DMS 273 treated with DMSO at 0.1 percent for 48 hours (cell line): ENCODE measurements around the gene YES1.
"Not testable (repeated sequence)": the region's sequence is repeated elsewhere in the genome, so short reads cannot be mapped to it uniquely, and the experiment has no call there.

Source experiments
- DNase-seq: peaks from one replicate; lab custom pipeline; 2025; lab: John Stamatoyannopoulos, UW

Gene YES1

GRCh38 chr18:784470-785172 is 27.4 kb downstream of the YES1 start:
- no peak for DNase-seq

- no peak for DNase-seq
Observed at GRCh38 chr18:778194-778927, 33.7 kb downstream of the YES1 start.

GRCh38 chr18:777021-777420 is 35.0 kb downstream of the YES1 start:
- no peak for DNase-seq

- DNase-seq = not testable (repeated sequence)
Observed at GRCh38 chr18:776044-776443, 36.0 kb downstream of the YES1 start.

GRCh38 chr18:774811-775210 is 37.2 kb downstream of the YES1 start:
- no peak for DNase-seq

GRCh38 chr18:773980-774624 is 37.9 kb downstream of the YES1 start:
- DNase-seq = no peak

GRCh38 chr18:770583-770961 is 41.5 kb downstream of the YES1 start:
- DNase-seq = no peak

- no peak for DNase-seq
Observed at GRCh38 chr18:767961-768360, 44.1 kb downstream of the YES1 start.

- DNase-seq = no peak
Observed at GRCh38 chr18:767084-767882, 44.8 kb downstream of the YES1 start.

- DNase-seq = no peak
Observed at GRCh38 chr18:766550-766860, 45.5 kb downstream of the YES1 start.

GRCh38 chr18:765764-766549 is 46.1 kb downstream of the YES1 start:
- DNase-seq = no peak

GRCh38 chr18:759864-760263 is 52.2 kb downstream of the YES1 start:
- not testable (repeated sequence) for DNase-seq

GRCh38 chr18:755506-755905 is 56.5 kb downstream of the YES1 start:
- no peak for DNase-seq

- DNase-seq = no peak
Observed at GRCh38 chr18:754656-755055, 57.4 kb downstream of the YES1 start.

GRCh38 chr18:750456-750855 is 61.6 kb downstream of the YES1 start:
- no peak for DNase-seq

GRCh38 chr18:744832-745597 is 67.0 kb downstream of the YES1 start:
- no peak for DNase-seq

- DNase-seq = peak; percentile 30
Observed at GRCh38 chr18:741931-742512, 70.0 kb downstream of the YES1 start.

- DNase-seq = no peak
Observed at GRCh38 chr18:732371-732770, 79.7 kb downstream of the YES1 start.

- DNase-seq = no peak
Observed at GRCh38 chr18:731185-731584, 80.9 kb downstream of the YES1 start.

GRCh38 chr18:730692-731091 is 81.3 kb downstream of the YES1 start:
- no peak for DNase-seq

GRCh38 chr18:730120-730519 is 81.9 kb downstream of the YES1 start:
- not testable (repeated sequence) for DNase-seq
